PC-3 (cell line): ENCODE measurements around the gene GDF7. TPM values are rescaled to one million over a fixed set of nuclear protein-coding genes. Genes with fewer than 3 reads are reported as not detected.

Source experiments
- ATAC-seq: fragments of 200-7000 bp; cut with Tn5 transposase; 2 replicates; pipeline ENCODE4 v1.9.1; 2020; ENCODE audit warnings: mild to moderate bottlenecking, moderate library complexity
- BruUV-seq: library from RNA; stranded (reverse); fragments of 400-500 nt; replicated peaks from 2 replicates; lab custom pipeline; 2021; lab: Mats Ljungman, UMichigan
- CTCF ChIA-PET: fragments of 300-600 bp; sonication (Branson Sonifier 250); formaldehyde crosslinking; loops from one replicate; lab custom pipeline; 2022; ENCODE audit warnings: antibody characterized with exemption; lab: Charles Lee
- POLR2A ChIA-PET: fragments of 300-600 bp; sonication (Branson Sonifier 250); formaldehyde crosslinking; loops from one replicate; lab custom pipeline; 2022; ENCODE audit warnings: antibody characterized with exemption; ENCODE audit not compliant: unreplicated experiment; lab: Charles Lee
- DNase-seq: peaks from one replicate; pipeline ENCODE4 v3.0.0-alpha.2; 2015
- H2AFZ ChIP-seq: fragments of 300-600 bp; sonication (generic); 2 replicates; pipeline ENCODE4 v1.6.0; 2016; ENCODE audit warnings: antibody characterized with exemption, low read length
- H3F3A ChIP-seq: fragments of 300-600 bp; sonication (generic); one replicate; pipeline ENCODE4 v1.6.0; 2017; ENCODE audit warnings: antibody characterized with exemption, low read length, control low read depth, mild to moderate bottlenecking; ENCODE audit not compliant: unreplicated experiment
- H3K27ac ChIP-seq: fragments of 300-600 bp; sonication (generic); 2 replicates; pipeline ENCODE4 v1.5.1; 2016; ENCODE audit warnings: mild to moderate bottlenecking, low read length
- H3K27me3 ChIP-seq: fragments of 300-600 bp; sonication (generic); 2 replicates; pipeline ENCODE4 v1.6.1; 2016; ENCODE audit warnings: low read length, mixed read lengths
- H3K36me3 ChIP-seq: fragments of 300-600 bp; sonication (generic); 2 replicates; pipeline ENCODE4 v1.6.1; 2016; ENCODE audit warnings: low read depth, mixed run types, low read length, mixed read lengths
- H3K4me1 ChIP-seq: fragments of 300-600 bp; sonication (generic); 2 replicates; pipeline ENCODE4 v1.5.1; 2016; ENCODE audit warnings: low read length; ENCODE audit not compliant: insufficient read depth
- H3K4me2 ChIP-seq: fragments of 300-600 bp; sonication (generic); 2 replicates; pipeline ENCODE4 v1.6.0; 2016; ENCODE audit warnings: low read length
- H3K4me3 ChIP-seq: fragments of 300-600 bp; sonication (generic); 2 replicates; pipeline ENCODE4 v1.5.1; 2016; ENCODE audit warnings: mild to moderate bottlenecking, low read length, mixed read lengths
- H3K79me2 ChIP-seq: fragments of 300-600 bp; sonication (generic); 2 replicates; pipeline ENCODE4 v1.6.1; 2017; ENCODE audit warnings: low read length, mixed read lengths
- H3K9ac ChIP-seq: fragments of 300-600 bp; sonication (generic); 2 replicates; pipeline ENCODE4 v1.6.0; 2016; ENCODE audit warnings: mild to moderate bottlenecking, low read length
- H3K9me2 ChIP-seq: fragments of 300-600 bp; sonication (generic); replicated peaks from 2 replicates; pipeline ENCODE4 v1.6.1; 2016; ENCODE audit warnings: mixed run types, low read length, mixed read lengths
- H3K9me3 ChIP-seq: fragments of 300-600 bp; sonication (generic); 2 replicates; pipeline ENCODE4 v1.6.1; 2016; ENCODE audit warnings: low read length, mixed read lengths
- H4K20me1 ChIP-seq: fragments of 300-600 bp; sonication (generic); 2 replicates; pipeline ENCODE4 v1.6.1; 2016; ENCODE audit warnings: low read length, mixed read lengths
- CTCF ChIP-seq: fragments of 300-600 bp; sonication (generic); conservative IDR thresholded peaks from 2 replicates; pipeline ENCODE4 v1.5.1; 2017; ENCODE audit warnings: antibody characterized with exemption, low read depth, mild to moderate bottlenecking, low read length
- EZH2 ChIP-seq: fragments of 300-600 bp; sonication (generic); IDR thresholded peaks from one replicate; pipeline ENCODE4 v1.6.1; 2017; ENCODE audit warnings: antibody characterized with exemption, mild to moderate bottlenecking, low read length; ENCODE audit not compliant: unreplicated experiment
- EZH2phosphoT487 ChIP-seq: fragments of 300-600 bp; sonication (generic); IDR thresholded peaks from 2 replicates; pipeline ENCODE4 v1.6.1; 2018; ENCODE audit warnings: mild to moderate bottlenecking, antibody characterized with exemption, low read length, borderline replicate concordance
- intact Hi-C: fragments of 100-400 bp; cut with micrococcal nuclease; formaldehyde crosslinking; loops from 2 replicates; pipeline ENCODE4 v1.9.0; 2023
- total RNA-seq: library from RNA; depleted of rRNA; stranded (reverse); fragments of >200 nt; gene quantifications from 2 replicates; pipeline ENCODE4 v1.2.3, GENCODE V29; 2014

Gene GDF7
- total RNA-seq, 1 experiment from 2014 or later: 0.04 TPM

- peak overlapping the region; percentile 58 for H3K4me2 ChIP-seq
- intact Hi-C loops: no loop called here
- no peaks in the 10 kb centered on the region for H3K36me3 ChIP-seq
- DNase-seq (no peak), ATAC-seq (peak; percentile 8; the same call in 1 of the 2 replicates)
- H4K20me1 ChIP-seq: no peaks in the 10 kb centered on the region
- TF ChIP-seq EZH2 (no peak), CTCF (no peak), EZH2phosphoT487 (no peak)
- H3K9me3 ChIP-seq: no peaks in the 10 kb centered on the region
- CTCF ChIA-PET: no interaction called here
- 0 out of 2 replicates have a peak overlapping the region, but pooled peaks have one; percentile 24 for H2AFZ ChIP-seq
- H3K27ac ChIP-seq: peak overlapping the region; percentile 86
- H3K9me2 ChIP-seq: no peaks in the 10 kb centered on the region
- no TSS peak for BruUV-seq
- no peaks in the 10 kb centered on the region for H3K27me3 ChIP-seq
- no peaks in the 10 kb centered on the region for H3K79me2 ChIP-seq
- no peak overlapping the region for H3K4me3 ChIP-seq
- peak overlapping the region; percentile 81 for H3K9ac ChIP-seq
- no peaks in the 10 kb centered on the region for H3F3A ChIP-seq
- POLR2A ChIA-PET: interaction anchor here (1.7 kb wide), 1 partner anchor 171 kb away, joined by 14 read pairs; the partner anchor contains the start of gene RHOB
- H3K4me1 ChIP-seq: peaks cover 25% of the 10 kb centered on the region
Observed at GRCh38 chr2:20618468-20618885, 48.5 kb upstream of the GDF7 start.

- Histone ChIP-seq H3K4me1 (peaks cover 22% of the 10 kb centered on the region), H3K27ac (peak overlapping the region; percentile 86), H3F3A (no peaks in the 10 kb centered on the region), H3K9me2 (no peaks in the 10 kb centered on the region), H4K20me1 (no peaks in the 10 kb centered on the region), H3K27me3 (no peaks in the 10 kb centered on the region), H3K4me2 (no peak overlapping the region), H3K9ac (peak overlapping the region; percentile 81; the same call in 1 of the 2 replicates), H3K36me3 (no peaks in the 10 kb centered on the region), H3K79me2 (no peaks in the 10 kb centered on the region), H3K9me3 (no peaks in the 10 kb centered on the region), H2AFZ (no peak overlapping the region), H3K4me3 (no peak overlapping the region)
- ChIA-PET POLR2A (interaction anchor here (1.7 kb wide), 1 partner anchor 172 kb away, joined by 14 read pairs; the partner anchor contains the start of gene RHOB), CTCF (no interaction called here)
- ATAC-seq (no peak), DNase-seq (no peak)
- TF ChIP-seq CTCF (no peak), EZH2 (no peak), EZH2phosphoT487 (no peak)
- intact Hi-C loops: no loop called here
- no TSS peak for BruUV-seq
Observed at GRCh38 chr2:20618886-20619521, 47.9 kb upstream of the GDF7 start.

- Histone ChIP-seq H2AFZ (no peak overlapping the region), H3K9me3 (no peaks in the 10 kb centered on the region), H3F3A (no peaks in the 10 kb centered on the region), H3K27me3 (no peaks in the 10 kb centered on the region), H3K79me2 (no peaks in the 10 kb centered on the region), H3K9ac (no peak overlapping the region), H3K4me3 (no peak overlapping the region), H3K4me1 (peaks cover 16% of the 10 kb centered on the region), H3K9me2 (no peaks in the 10 kb centered on the region), H3K36me3 (no peaks in the 10 kb centered on the region), H4K20me1 (no peaks in the 10 kb centered on the region), H3K27ac (no peak overlapping the region), H3K4me2 (no peak overlapping the region)
- BruUV-seq: no TSS peak
- no peak for DNase-seq
- intact Hi-C loops: no loop called here
- no peak for TF ChIP-seq EZH2phosphoT487
- no peak for TF ChIP-seq CTCF
- TF ChIP-seq EZH2: no peak
- ATAC-seq: no peak
- POLR2A ChIA-PET: no interaction called here
- CTCF ChIA-PET: no interaction called here
Observed at GRCh38 chr2:20619624-20620024, 47.3 kb upstream of the GDF7 start.
